Stimulated activated CD4-positive, alpha-beta T cell treated with anti-CD3 and anti-CD28 coated beads, Interleukin-1b, Interleukin-23, amount 100 ng/mL, for 4 hours (primary cell): ENCODE data around the gene BHLHE41.

Source experiments
- DNase-seq, 2 donors: peaks; one replicate each; pipeline ENCODE4 v3.0.0-alpha.2; 2020; ENCODE audit warnings: low read depth in 2 of 2

BHLHE41 gene

GRCh38 chr12:26124446-26125399, at the start of gene BHLHE41:
TSS of gene BHLHE41 (minus strand) at chr12:26125037. CDS start at chr12:26124779, 258 bp downstream.
- no peak for DNase-seq

DNA sequence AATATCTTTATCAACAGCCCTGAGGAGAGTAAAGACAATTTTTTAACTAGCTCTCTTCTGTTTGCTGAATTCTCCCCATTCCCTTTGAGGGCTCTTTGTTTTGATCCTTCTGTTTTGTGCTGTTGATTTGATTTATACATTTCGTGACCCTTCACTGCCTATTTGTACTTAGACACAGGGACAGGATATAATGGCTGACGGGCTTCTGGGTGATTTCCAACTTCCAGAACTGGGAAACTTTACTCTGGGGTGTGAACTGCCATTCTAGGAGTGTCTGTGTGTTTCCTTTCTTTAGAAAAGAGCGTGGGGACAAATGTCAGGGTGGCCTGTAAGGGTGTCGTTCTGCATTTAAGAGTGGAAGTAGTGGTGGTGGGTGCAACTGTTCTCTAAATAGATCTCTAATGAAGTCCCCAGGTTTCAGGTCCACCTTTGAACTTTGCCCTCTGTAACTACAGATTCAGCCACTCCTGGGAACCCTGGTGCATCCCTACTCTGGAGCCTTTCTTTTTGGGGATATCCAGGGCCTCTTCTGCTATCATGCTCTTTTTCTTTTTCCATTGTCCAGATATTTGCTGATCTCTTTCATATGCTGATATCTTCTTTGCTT, 48.2 kb upstream of the BHLHE41 start:
- DNase-seq = no peak

- no peak for DNase-seq
These were observed 47.7 kb upstream of the BHLHE41 start for GRCh38 chr12:26172539-26172938.

DNA sequence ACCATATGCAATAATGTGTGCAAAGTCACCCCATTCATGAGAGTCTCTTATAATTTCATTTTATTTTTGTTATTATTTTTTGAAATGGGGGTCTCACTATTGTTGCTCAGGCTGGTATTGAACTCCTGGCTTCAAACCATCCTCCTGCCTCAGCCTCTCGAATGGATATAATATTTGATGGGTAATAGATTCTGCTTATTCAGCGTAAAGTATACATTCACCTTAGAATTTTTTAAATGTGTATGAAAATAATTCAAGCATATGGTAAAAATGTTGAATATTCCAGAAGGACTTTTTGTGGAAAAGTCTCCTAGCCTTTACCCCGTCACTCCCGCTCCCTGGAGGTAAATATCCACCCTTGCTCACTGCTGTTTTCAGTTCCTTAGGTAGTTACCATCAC, 47.2 kb upstream of the BHLHE41 start:
- no peak for DNase-seq

GRCh38 chr12:26164118-26164517, 39.3 kb upstream of the BHLHE41 start:
- no peak for DNase-seq

- DNase-seq = no peak
These were observed 38.1 kb upstream of the BHLHE41 start for GRCh38 chr12:26162905-26163304.

- no peak for DNase-seq
These were observed 37.3 kb upstream of the BHLHE41 start for GRCh38 chr12:26162174-26162573.

DNA sequence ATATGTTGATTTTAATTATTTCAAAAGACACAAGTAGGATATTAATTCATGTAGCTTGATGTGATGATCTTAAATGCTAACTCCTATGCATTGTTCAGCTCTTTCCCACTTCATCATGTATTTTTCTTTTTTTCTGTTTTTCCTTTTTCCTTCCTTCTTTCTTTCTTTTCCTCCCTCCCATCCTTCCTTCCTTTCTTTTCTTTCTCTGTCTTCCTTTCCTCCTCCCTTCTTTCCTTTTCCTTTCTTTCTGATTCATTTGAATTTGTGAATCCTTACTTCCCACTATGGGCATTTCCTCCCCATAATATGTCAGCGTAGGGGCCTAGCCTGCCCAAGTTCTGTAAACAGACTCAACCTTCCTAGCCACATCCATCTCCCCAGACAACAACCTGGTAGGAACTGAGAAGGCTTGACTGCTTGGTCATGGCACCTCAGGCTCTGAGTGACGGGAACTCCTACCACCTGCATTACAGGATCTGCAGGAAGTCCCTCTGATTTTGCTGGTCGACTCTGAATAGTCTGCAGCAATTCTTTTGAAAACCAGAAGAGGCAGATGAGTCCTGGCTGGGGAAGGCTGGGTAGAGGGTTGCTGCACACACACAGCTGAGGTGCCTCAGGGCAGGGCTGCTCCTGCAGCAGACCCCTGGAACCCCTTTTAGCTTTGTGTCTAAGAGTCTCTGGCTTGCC, 33.4 kb upstream of the BHLHE41 start:
- no peak for DNase-seq

GRCh38 chr12:26157001-26157400, 32.2 kb upstream of the BHLHE41 start:
- DNase-seq = no peak

DNA sequence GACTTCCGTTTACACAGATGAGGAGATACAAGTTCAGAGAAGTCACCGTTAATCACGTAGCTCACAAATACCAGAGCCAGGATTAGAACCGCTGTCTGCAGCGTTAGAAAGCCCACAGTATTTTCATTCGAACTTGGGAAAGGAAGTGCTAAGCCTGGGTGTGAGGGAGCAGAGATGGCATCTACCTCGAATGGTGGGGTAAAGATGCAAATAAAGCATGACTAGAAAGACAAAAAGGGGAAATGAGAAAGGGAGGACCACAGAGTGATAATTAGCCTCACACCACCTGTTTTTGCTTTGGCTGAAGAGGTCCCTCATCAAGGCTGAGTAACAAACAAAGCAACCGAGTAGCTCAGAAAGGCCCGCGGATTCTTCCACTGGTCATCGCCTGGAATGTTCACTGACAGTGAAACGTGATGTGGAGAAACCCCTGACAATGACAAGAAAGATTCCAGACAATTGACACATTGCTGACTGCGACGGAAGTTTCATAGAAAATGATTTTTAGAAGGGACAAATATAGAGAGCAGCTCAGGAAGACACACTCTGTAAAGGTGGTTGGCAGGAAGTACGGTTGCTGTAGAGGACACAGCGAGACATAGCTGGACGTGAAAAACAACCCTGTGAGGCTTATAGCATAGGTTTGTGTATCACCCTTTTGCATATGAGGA, 31.5 kb upstream of the BHLHE41 start:
- DNase-seq = no peak

DNA sequence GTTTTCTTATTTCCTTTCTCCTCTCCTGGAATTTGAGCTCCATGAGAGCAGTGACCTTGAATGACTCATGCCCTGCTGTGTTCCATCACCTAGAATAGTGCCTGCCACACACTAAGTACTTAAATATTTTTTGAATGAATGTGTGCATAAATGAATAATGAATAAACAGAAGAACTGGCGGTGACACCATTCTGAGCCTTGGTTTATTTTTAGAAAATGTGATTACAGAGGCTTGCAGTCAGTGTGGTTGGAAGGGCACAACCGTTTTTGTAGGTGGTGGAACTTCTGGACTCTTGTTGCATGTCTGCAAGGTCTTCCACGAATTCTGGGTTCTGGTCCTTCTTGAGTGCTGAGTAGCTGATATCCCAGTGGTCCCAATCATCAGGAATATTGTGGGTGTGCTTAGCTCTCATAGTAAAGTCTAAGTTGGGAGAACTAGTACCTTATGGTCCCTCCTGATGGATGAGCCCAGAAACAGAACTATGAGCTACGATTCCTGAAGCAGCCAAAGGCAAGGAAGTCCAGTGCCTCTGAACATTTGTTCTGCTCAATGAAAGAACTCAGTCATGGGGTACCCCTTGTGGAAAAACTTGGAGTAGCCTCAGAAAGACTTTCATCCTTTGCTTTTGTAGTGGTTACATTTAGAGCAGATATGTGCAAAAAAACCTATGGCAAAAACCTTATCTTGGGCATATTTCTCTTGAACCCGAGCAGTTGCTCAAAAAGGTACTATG, 28.8 kb upstream of the BHLHE41 start:
- DNase-seq = no peak

- DNase-seq = no peak
These were observed 27.8 kb upstream of the BHLHE41 start for GRCh38 chr12:26152507-26153102.

- DNase-seq = no peak
These were observed 26.1 kb upstream of the BHLHE41 start for GRCh38 chr12:26150736-26151450.

GRCh38 chr12:26149968-26150500, 25.2 kb upstream of the BHLHE41 start:
- DNase-seq = no peak

GRCh38 chr12:26148291-26148690, 23.5 kb upstream of the BHLHE41 start:
- no peak for DNase-seq

DNA sequence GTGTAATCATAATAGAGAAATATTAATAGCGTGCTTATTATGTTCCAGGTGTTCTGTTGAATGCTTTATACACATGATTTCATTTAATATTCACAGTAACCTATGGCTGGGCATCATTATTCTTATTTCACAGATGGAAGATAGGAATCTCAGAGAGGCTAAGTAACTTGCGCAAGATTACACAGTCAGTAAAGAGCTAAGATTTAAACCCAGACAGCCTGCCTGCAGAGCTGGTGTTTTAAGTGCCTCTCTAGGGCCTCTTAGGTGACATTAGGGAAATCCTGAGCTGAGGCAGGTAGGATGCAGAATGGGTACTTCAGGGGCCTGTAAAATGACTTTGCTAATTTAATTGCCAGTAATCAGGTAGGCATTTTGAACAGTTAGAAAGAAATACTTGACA, 18.5 kb upstream of the BHLHE41 start:
- DNase-seq = no peak

- no peak for DNase-seq
These were observed 14.0 kb upstream of the BHLHE41 start for GRCh38 chr12:26138860-26139259.

GRCh38 chr12:26136688-26137087, 11.9 kb upstream of the BHLHE41 start:
- no peak for DNase-seq

DNA sequence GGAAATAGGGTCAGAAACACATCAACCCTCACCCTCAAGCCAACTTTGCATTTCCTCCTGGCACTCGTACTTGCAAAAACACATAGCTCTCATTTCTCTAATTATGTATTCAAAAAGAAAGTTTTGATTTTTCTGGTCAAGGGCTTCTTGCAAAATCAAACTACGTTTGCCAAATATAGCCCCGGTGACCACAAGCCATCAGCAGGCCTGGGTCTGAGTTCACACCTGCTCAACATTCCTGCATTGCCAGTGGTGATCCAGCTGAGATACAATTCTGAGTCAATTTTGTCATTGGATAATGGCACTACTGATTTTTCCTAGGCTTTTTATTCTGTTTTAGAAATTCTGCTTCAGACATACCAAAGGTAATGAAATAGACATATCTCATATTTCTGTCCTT, 10.7 kb upstream of the BHLHE41 start:
- no peak for DNase-seq

GRCh38 chr12:26135010-26135420, 10.2 kb upstream of the BHLHE41 start:
- DNase-seq = no peak
